Uterus (tissue), 2 donors: Measurements from ENCODE around the gene ALKBH8.

Experiments
- POLR2A ChIP-seq, 2 donors: fragments of 450-650 bp; IDR thresholded peaks; one replicate each; pipeline ENCODE4 v1.6.1; 2016; ENCODE audit warnings: antibody characterized with exemption in 2 of 2, mild to moderate bottlenecking in 1 of 2, moderate library complexity in 1 of 2
- TF ChIP-seq, protein P1 (sequence below), 4 experiments: fragments of 200-600 bp in 2 of 4; fragments of 450-650 bp in 2 of 4; sonication (generic) in 2 of 4; IDR thresholded peaks; one replicate each; pipeline ENCODE4 v1.5.1; 2016 to 2019; ENCODE audit warnings: antibody characterized with exemption in 4 of 4, mild to moderate bottlenecking in 2 of 4, moderate library complexity in 1 of 4

DNA sequence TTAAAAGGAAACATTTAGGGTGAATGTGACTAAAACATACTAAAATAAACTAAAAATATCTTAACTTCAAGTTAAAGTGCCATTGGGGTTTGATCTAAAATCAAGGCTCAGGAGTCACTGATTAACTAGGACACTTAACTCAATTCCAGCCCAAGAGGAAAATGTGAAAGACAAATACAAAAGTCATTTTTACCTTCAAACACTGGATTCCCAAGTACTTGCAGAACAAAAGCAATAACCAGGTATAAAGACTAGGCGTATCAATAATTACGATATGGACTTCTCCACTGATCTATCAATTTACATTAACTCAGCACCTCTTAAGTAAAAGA is 15.6 kb downstream of the ALKBH8 start:
- TF ChIP-seq, protein P1, sequence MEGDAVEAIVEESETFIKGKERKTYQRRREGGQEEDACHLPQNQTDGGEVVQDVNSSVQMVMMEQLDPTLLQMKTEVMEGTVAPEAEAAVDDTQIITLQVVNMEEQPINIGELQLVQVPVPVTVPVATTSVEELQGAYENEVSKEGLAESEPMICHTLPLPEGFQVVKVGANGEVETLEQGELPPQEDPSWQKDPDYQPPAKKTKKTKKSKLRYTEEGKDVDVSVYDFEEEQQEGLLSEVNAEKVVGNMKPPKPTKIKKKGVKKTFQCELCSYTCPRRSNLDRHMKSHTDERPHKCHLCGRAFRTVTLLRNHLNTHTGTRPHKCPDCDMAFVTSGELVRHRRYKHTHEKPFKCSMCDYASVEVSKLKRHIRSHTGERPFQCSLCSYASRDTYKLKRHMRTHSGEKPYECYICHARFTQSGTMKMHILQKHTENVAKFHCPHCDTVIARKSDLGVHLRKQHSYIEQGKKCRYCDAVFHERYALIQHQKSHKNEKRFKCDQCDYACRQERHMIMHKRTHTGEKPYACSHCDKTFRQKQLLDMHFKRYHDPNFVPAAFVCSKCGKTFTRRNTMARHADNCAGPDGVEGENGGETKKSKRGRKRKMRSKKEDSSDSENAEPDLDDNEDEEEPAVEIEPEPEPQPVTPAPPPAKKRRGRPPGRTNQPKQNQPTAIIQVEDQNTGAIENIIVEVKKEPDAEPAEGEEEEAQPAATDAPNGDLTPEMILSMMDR (IDR thresholded peaks at IDR 0.05), result no peak
- no peak for TF ChIP-seq POLR2A (IDR thresholded peaks at IDR 0.05)
